NCI-H146 treated with DMSO at 0.1 percent for 48 hours (cell line): Measurements from ENCODE around the gene CCDC83.
"Not testable (repeated sequence)": the region's sequence is repeated elsewhere in the genome, so short reads cannot be mapped to it uniquely, and the experiment has no call there.

Experiments
- DNase-seq: peaks from one replicate; lab custom pipeline; 2025; ENCODE audit not compliant: unreplicated experiment; lab: John Stamatoyannopoulos, UW

Gene CCDC83

GRCh38 chr11:85939099-85940015 lies 84.2 kb downstream of the CCDC83 start:
- DNase-seq = peak; percentile 13

GRCh38 chr11:85941380-85941973 lies 86.3 kb downstream of the CCDC83 start:
- peak; percentile 12 for DNase-seq

- no peak for DNase-seq
These were observed 90.1 kb downstream of the CCDC83 start for GRCh38 chr11:85945296-85945695.

- DNase-seq = no peak
These were observed 90.6 kb downstream of the CCDC83 start for GRCh38 chr11:85945788-85946187.

GRCh38 chr11:85946221-85946620 lies 91.0 kb downstream of the CCDC83 start:
- no peak for DNase-seq

- DNase-seq = no peak
These were observed 92.5 kb downstream of the CCDC83 start for GRCh38 chr11:85947431-85948272.

GRCh38 chr11:85948884-85949283 lies 93.7 kb downstream of the CCDC83 start:
- no peak for DNase-seq

GRCh38 chr11:85949798-85950197 lies 94.6 kb downstream of the CCDC83 start:
- no peak for DNase-seq

GRCh38 chr11:85950317-85951048 lies 95.3 kb downstream of the CCDC83 start:
- DNase-seq = no peak

- DNase-seq = no peak
These were observed 95.8 kb downstream of the CCDC83 start for GRCh38 chr11:85951049-85951405.

- no peak for DNase-seq
These were observed 96.4 kb downstream of the CCDC83 start for GRCh38 chr11:85951428-85952107.

GRCh38 chr11:85952108-85952485 lies 96.9 kb downstream of the CCDC83 start:
- DNase-seq = not testable (repeated sequence)

GRCh38 chr11:85953491-85954143 lies 98.4 kb downstream of the CCDC83 start:
- no peak for DNase-seq

- DNase-seq = no peak
These were observed 100.3 kb downstream of the CCDC83 start for GRCh38 chr11:85955531-85955930.

GRCh38 chr11:85960678-85961077 lies 105.5 kb downstream of the CCDC83 start:
- no peak for DNase-seq

GRCh38 chr11:85961130-85961529 lies 105.9 kb downstream of the CCDC83 start:
- no peak for DNase-seq

GRCh38 chr11:85961930-85962363 lies 106.8 kb downstream of the CCDC83 start:
- no peak for DNase-seq

GRCh38 chr11:85965202-85965601 lies 110.0 kb downstream of the CCDC83 start:
- no peak for DNase-seq

- no peak for DNase-seq
These were observed 112.3 kb downstream of the CCDC83 start for GRCh38 chr11:85967457-85967856.
